RWPE2 (cell line): ENCODE data around the gene FRY.

Experiments
- ATAC-seq: fragments of 200-7000 bp; cut with Tn5 transposase; 3 replicates; pipeline ENCODE4 v1.9.1; 2021; ENCODE audit warnings: low read depth
- DNase-seq: peaks from one replicate; pipeline ENCODE4 v3.0.0-alpha.2; 2020; ENCODE audit warnings: low spot score
- H3K27ac ChIP-seq: fragments of 450-650 bp; 2 replicates; pipeline ENCODE4 v1.5.1; 2017; ENCODE audit warnings: mild to moderate bottlenecking; ENCODE audit not compliant: poor library complexity, severe bottlenecking
- H3K27me3 ChIP-seq: fragments of 250-450 bp; sonication (Bioruptor Pico); 2 replicates; pipeline ENCODE4 v1.5.1; 2021; ENCODE audit warnings: mild to moderate bottlenecking, moderate library complexity; ENCODE audit not compliant: insufficient read depth, poor library complexity, severe bottlenecking
- H3K36me3 ChIP-seq: fragments of 250-450 bp; sonication (Bioruptor Pico); 2 replicates; pipeline ENCODE4 v1.5.1; 2020; ENCODE audit warnings: low read depth, mild to moderate bottlenecking, moderate library complexity
- H3K4me1 ChIP-seq: fragments of 250-450 bp; sonication (Bioruptor Pico); 2 replicates; pipeline ENCODE4 v1.5.1; 2021; ENCODE audit warnings: mild to moderate bottlenecking, moderate library complexity; ENCODE audit not compliant: insufficient read depth, poor library complexity, severe bottlenecking
- H3K4me3 ChIP-seq: fragments of 250-450 bp; sonication (Bioruptor Pico); 2 replicates; pipeline ENCODE4 v1.5.1; 2021; ENCODE audit warnings: mild to moderate bottlenecking, moderate library complexity; ENCODE audit not compliant: severe bottlenecking
- H3K9me3 ChIP-seq: fragments of 250-450 bp; sonication (Bioruptor Pico); 2 replicates; pipeline ENCODE4 v1.5.1; 2021; ENCODE audit warnings: mild to moderate bottlenecking, moderate library complexity; ENCODE audit not compliant: severe bottlenecking
- TF ChIP-seq, protein P1 (sequence below): fragments of 450-650 bp; IDR thresholded peaks from one replicate; pipeline ENCODE4 v1.5.1; 2017; ENCODE audit warnings: mild to moderate bottlenecking, moderate library complexity; ENCODE audit not compliant: poor library complexity, severe bottlenecking

The FRY gene

DNA sequence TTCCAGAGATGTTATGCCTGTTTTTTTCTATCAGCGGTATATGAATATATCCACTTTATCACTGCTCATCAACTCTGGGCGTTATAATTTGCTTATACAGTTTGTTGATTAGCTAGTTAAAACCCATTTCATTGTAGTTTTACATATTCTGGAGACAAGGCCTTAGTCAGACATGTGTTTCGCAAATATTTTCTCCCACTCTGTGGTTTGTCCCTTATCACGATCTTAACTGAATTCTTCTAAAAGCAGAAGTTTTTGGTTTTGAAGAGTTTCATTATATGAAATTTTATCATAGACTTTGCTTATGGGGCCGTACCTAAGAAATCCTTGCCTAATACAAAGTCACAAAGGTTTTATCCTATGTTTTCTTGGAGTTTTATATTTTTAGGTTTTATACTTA, 84.6 kb downstream of the FRY start:
- H3K27ac ChIP-seq = no peak overlapping the region
- H3K36me3 ChIP-seq = no peaks in the 10 kb centered on the region
- DNase-seq (no peak), ATAC-seq (no peak)
- no peaks in the 10 kb centered on the region for H3K4me1 ChIP-seq
- TF ChIP-seq, protein P1, sequence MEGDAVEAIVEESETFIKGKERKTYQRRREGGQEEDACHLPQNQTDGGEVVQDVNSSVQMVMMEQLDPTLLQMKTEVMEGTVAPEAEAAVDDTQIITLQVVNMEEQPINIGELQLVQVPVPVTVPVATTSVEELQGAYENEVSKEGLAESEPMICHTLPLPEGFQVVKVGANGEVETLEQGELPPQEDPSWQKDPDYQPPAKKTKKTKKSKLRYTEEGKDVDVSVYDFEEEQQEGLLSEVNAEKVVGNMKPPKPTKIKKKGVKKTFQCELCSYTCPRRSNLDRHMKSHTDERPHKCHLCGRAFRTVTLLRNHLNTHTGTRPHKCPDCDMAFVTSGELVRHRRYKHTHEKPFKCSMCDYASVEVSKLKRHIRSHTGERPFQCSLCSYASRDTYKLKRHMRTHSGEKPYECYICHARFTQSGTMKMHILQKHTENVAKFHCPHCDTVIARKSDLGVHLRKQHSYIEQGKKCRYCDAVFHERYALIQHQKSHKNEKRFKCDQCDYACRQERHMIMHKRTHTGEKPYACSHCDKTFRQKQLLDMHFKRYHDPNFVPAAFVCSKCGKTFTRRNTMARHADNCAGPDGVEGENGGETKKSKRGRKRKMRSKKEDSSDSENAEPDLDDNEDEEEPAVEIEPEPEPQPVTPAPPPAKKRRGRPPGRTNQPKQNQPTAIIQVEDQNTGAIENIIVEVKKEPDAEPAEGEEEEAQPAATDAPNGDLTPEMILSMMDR = no peak
- no peaks in the 10 kb centered on the region for H3K9me3 ChIP-seq
- H3K4me3 ChIP-seq = no peak overlapping the region
- no peaks in the 10 kb centered on the region for H3K27me3 ChIP-seq

DNA sequence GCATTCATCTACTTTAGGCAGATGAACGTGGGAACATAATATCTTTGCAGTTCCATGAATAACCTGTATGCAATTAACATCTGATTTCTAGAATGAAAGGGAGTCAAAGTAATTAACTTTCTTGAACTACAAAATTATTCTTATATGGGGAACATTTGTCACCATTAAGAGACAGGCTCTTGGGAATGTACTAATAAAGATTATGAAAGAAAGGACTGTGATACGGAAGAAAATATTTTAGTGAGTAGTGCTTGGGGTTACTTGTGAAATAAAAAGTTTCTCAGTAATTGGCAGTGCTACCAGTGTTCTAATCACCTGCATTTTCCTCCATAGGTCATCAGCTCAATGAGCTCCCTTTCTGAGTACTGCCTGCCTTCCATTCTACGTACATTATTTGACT, 85.4 kb downstream of the FRY start:
- Histone ChIP-seq H3K9me3 (no peaks in the 10 kb centered on the region), H3K27me3 (no peaks in the 10 kb centered on the region), H3K36me3 (no peaks in the 10 kb centered on the region), H3K27ac (no peak overlapping the region), H3K4me1 (no peaks in the 10 kb centered on the region), H3K4me3 (no peak overlapping the region)
- DNase-seq = no peak
- TF ChIP-seq, protein P1 = no peak
- ATAC-seq = no peak

DNA sequence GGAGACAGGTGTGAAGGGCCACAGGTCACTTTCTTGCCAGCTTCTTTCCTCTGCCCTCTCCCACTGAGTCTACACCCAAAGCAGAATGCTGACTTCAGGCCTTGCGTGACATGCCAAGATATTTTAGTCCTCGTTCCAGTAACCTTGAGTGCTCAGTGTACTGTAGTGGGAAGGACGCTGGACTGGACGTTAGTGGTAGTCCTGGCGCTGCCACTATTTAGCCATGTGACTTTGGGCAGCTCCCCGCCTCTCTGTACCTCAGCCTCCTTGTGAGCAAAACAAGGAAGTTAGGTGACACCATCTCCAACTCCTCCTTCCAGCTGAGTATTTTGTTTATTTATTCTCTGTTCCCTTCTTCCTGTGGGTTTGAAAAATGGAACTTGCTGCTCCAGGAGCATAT, 86.1 kb downstream of the FRY start:
- no peaks in the 10 kb centered on the region for H3K27me3 ChIP-seq
- ATAC-seq (no peak), DNase-seq (no peak)
- H3K4me3 ChIP-seq = no peak overlapping the region
- H3K4me1 ChIP-seq = no peaks in the 10 kb centered on the region
- no peaks in the 10 kb centered on the region for H3K9me3 ChIP-seq
- TF ChIP-seq, protein P1 = no peak
- no peaks in the 10 kb centered on the region for H3K36me3 ChIP-seq
- no peak overlapping the region for H3K27ac ChIP-seq

DNA sequence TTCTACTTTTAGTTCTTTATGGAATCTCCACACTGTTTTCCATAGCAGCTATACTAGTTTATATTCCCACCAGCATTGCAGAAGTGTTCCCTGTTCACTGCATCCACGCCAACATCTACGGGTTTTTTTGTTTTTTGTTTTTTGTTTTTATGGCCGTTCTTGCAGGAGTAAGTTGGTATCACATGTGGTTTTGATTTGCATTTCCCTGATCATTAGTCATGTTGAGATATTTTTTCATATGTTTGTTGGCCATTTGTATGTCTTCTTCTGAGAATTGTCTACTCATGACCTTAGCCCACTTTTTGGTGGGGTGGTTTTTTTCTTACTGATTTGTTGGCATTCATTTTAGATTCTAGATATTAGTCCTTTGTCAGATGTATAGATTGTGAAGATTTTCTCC, 89.7 kb downstream of the FRY start:
- Histone ChIP-seq H3K36me3 (no peaks in the 10 kb centered on the region), H3K4me1 (peaks cover 5% of the 10 kb centered on the region), H3K4me3 (no peak overlapping the region), H3K27ac (no peak overlapping the region), H3K27me3 (no peaks in the 10 kb centered on the region), H3K9me3 (no peaks in the 10 kb centered on the region)
- ATAC-seq (no peak), DNase-seq (no peak)
- TF ChIP-seq, protein P1 = no peak

DNA sequence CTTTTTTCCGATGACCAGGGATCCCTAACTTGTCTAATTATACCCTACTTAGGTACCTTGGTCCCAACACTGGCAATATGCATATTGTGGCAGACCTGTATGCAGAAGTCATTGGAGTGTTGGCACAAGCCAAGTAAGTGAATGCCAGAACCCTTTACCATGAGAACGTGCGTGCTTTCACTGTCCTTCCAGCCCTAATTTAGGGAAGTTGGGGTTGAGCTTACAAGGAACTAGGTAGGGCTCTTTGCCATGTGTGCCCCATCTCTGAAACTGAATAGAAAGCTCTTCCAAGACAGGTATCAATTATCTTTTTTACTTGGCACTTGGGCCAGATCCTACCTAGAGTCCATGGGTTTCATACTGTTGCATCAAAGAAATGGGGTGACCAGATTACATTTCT, 93.2 kb downstream of the FRY start:
- ATAC-seq = no peak
- Histone ChIP-seq H3K27me3 (no peaks in the 10 kb centered on the region), H3K4me1 (peaks cover 5% of the 10 kb centered on the region), H3K36me3 (no peaks in the 10 kb centered on the region), H3K9me3 (no peaks in the 10 kb centered on the region), H3K4me3 (no peak overlapping the region), H3K27ac (no peak overlapping the region)
- DNase-seq = no peak
- TF ChIP-seq, protein P1 = no peak
